H1 (cell line): ENCODE measurements around the gene ELMO1. TPM values are rescaled to one million over a fixed set of nuclear protein-coding genes. Genes with fewer than 3 reads are reported as not detected.

ENCODE experiments used
- CTCF ChIA-PET: fragments of 300-600 bp; sonication (Branson Sonifier 250); formaldehyde crosslinking; loops from one replicate; lab custom pipeline; 2021; ENCODE audit not compliant: partially characterized antibody; lab: Charles Lee
- POLR2A ChIA-PET: fragments of 300-600 bp; sonication (Branson Sonifier 250); formaldehyde crosslinking; loops from one replicate; lab custom pipeline; 2021; ENCODE audit warnings: inconsistent platforms; ENCODE audit not compliant: partially characterized antibody; lab: Charles Lee
- DNase-seq, 2 experiments: peaks; one replicate each; pipeline versions ENCODE4 v3.0.0 to v3.0.0-alpha.2; 2010 to 2022; ENCODE audit warnings: low spot score in 2 of 2, low read depth in 1 of 2, mixed read lengths in 1 of 2
- FAIRE-seq: peaks from 2 replicates; lab custom pipeline; 2011; peaks lifted over from hg19 to GRCh38; lab: Jason Lieb, UNC
- H2AFZ ChIP-seq: 2 replicates; pipeline ENCODE4 v1.8.1; 2012; ENCODE audit warnings: low read length, inconsistent platforms
- H2AK5ac ChIP-seq: 2 replicates; pipeline ENCODE4 v1.6.1; 2013; ENCODE audit warnings: low read depth, low read length
- H2BK120ac ChIP-seq: replicated peaks from 2 replicates; pipeline ENCODE3; 2013; ENCODE audit warnings: low read depth, low read length, inconsistent platforms
- H2BK12ac ChIP-seq: 2 replicates; pipeline ENCODE4 v1.6.1; 2013; ENCODE audit warnings: low read depth, low read length
- H2BK15ac ChIP-seq: 2 replicates; pipeline ENCODE4 v1.6.1; 2013; ENCODE audit warnings: low read length
- H2BK20ac ChIP-seq: 2 replicates; pipeline ENCODE4 v1.6.1; 2013; ENCODE audit warnings: low read length
- H2BK5ac ChIP-seq: 2 replicates; pipeline ENCODE4 v1.6.1; 2013; ENCODE audit warnings: low read depth, low read length
- H3K14ac ChIP-seq: 2 replicates; pipeline ENCODE4 v1.6.1; 2013; ENCODE audit warnings: inconsistent platforms; ENCODE audit not compliant: insufficient read length
- H3K18ac ChIP-seq: 2 replicates; pipeline ENCODE4 v1.6.1; 2013; ENCODE audit warnings: low read length; ENCODE audit errors: extremely low read depth
- H3K23ac ChIP-seq: 2 replicates; pipeline ENCODE4 v1.6.1; 2013; ENCODE audit warnings: inconsistent platforms; ENCODE audit not compliant: insufficient read length
- H3K23me2 ChIP-seq: 2 replicates; pipeline ENCODE4 v1.6.1; 2013; ENCODE audit warnings: low read depth, low read length
- H3K27ac ChIP-seq: 2 replicates; pipeline ENCODE4 v1.6.1; 2011; ENCODE audit warnings: low read depth, low read length, inconsistent platforms
- H3K27me3 ChIP-seq, 4 experiments: replicated peaks in 1 of 4; 1 replicate in 1 of 4; 2 replicates in 3 of 4; pipeline versions ENCODE4 v1.6.1 to v1.8.1; 2011 to 2013; ENCODE audit warnings: low read length in 3 of 4, mild to moderate bottlenecking in 3 of 4, inconsistent platforms in 2 of 4, mixed read lengths in 2 of 4, moderate library complexity in 1 of 4; ENCODE audit not compliant: control insufficient read depth in 3 of 4, insufficient read depth in 3 of 4; ENCODE audit errors: extremely low read depth in 1 of 4
- H3K36me3 ChIP-seq, 4 experiments: 2 replicates each; pipeline versions ENCODE4 v1.6.1 to v1.8.1; 2011 to 2013; ENCODE audit warnings: mild to moderate bottlenecking in 4 of 4, low read length in 3 of 4, moderate library complexity in 2 of 4, control low read depth in 1 of 4, inconsistent platforms in 1 of 4; ENCODE audit not compliant: insufficient read depth in 4 of 4, control insufficient read depth in 2 of 4
- H3K4ac ChIP-seq: replicated peaks from 2 replicates; pipeline ENCODE3; 2013; ENCODE audit warnings: low read length, low read depth, mixed read lengths, inconsistent platforms; ENCODE audit not compliant: insufficient read length
- H3K4me1 ChIP-seq, 4 experiments: replicated peaks in 1 of 4; 1 replicate in 1 of 4; 2 replicates in 3 of 4; pipeline versions ENCODE4 v1.6.1 to v1.8.1; 2011 to 2013; ENCODE audit warnings: low read length in 3 of 4, inconsistent platforms in 2 of 4, mixed read lengths in 1 of 4; ENCODE audit not compliant: insufficient read depth in 4 of 4, control insufficient read depth in 3 of 4
- H3K4me2 ChIP-seq, 2 experiments: 2 replicates each; pipeline versions ENCODE4 v1.6.1 to v1.8.1; 2011 to 2013; ENCODE audit warnings: low read depth in 2 of 2, low read length in 2 of 2, control low read depth in 1 of 2, inconsistent platforms in 1 of 2, mild to moderate bottlenecking in 1 of 2; ENCODE audit not compliant: insufficient read depth in 1 of 2
- H3K4me3 ChIP-seq, 4 experiments: fragments of 200-600, 300-600 bp in 1 of 4; sonication (generic), shearing (Covaris generic), sonication (Bioruptor Twin) in 1 of 4; 2 replicates each; pipeline versions ENCODE4 v1.5.1 to v1.8.1; 2011 to 2016; ENCODE audit warnings: low read length in 4 of 4, low read depth in 3 of 4, control low read depth in 2 of 4, inconsistent platforms in 2 of 4, mild to moderate bottlenecking in 2 of 4, mixed read lengths in 1 of 4, moderate library complexity in 1 of 4; ENCODE audit not compliant: insufficient read depth in 2 of 4; ENCODE audit errors: extremely low read depth in 1 of 4
- H3K56ac ChIP-seq: replicated peaks from 2 replicates; pipeline ENCODE3; 2013; ENCODE audit warnings: low read depth, mild to moderate bottlenecking, mixed read lengths, low read length, inconsistent platforms; ENCODE audit not compliant: insufficient read length
- H3K79me1 ChIP-seq: 2 replicates; pipeline ENCODE4 v1.6.1; 2013; ENCODE audit warnings: low read depth, low read length, control low read depth
- H3K79me2 ChIP-seq, 2 experiments: 2 replicates each; pipeline versions ENCODE4 v1.6.1 to v1.8.1; 2012 to 2013; ENCODE audit warnings: low read length in 2 of 2, mild to moderate bottlenecking in 2 of 2, inconsistent platforms in 1 of 2; ENCODE audit not compliant: insufficient read depth in 2 of 2, control insufficient read depth in 1 of 2
- H3K9ac ChIP-seq, 4 experiments: replicated peaks in 1 of 4; 1 replicate in 1 of 4; 2 replicates in 3 of 4; pipeline versions ENCODE4 v1.6.1 to v1.8.1; 2011 to 2013; ENCODE audit warnings: low read depth in 3 of 4, low read length in 3 of 4, control low read depth in 2 of 4, mild to moderate bottlenecking in 2 of 4, moderate library complexity in 2 of 4, inconsistent platforms in 1 of 4; ENCODE audit errors: extremely low read depth in 1 of 4
- H3K9me3 ChIP-seq, 2 experiments: 2 replicates each; pipeline versions ENCODE4 v1.6.1 to v1.8.1; 2012 to 2013; ENCODE audit warnings: mild to moderate bottlenecking in 2 of 2, moderate library complexity in 2 of 2, control low read depth in 1 of 2, inconsistent platforms in 1 of 2, low read depth in 1 of 2, low read length in 1 of 2, mixed read lengths in 1 of 2; ENCODE audit not compliant: insufficient read depth in 2 of 2
- H4K20me1 ChIP-seq, 2 experiments: replicated peaks in 1 of 2; 2 replicates each; pipeline versions ENCODE3 to v1.8.1; 2011 to 2013; ENCODE audit warnings: inconsistent platforms in 2 of 2, low read length in 2 of 2, mild to moderate bottlenecking in 1 of 2; ENCODE audit not compliant: insufficient read depth in 2 of 2, control insufficient read depth in 1 of 2
- H4K5ac ChIP-seq: 2 replicates; pipeline ENCODE4 v1.6.1; 2013; ENCODE audit warnings: low read length, low read depth, mixed read lengths, inconsistent platforms; ENCODE audit not compliant: insufficient read length
- H4K8ac ChIP-seq: 2 replicates; pipeline ENCODE4 v1.8.0; 2013; ENCODE audit warnings: mild to moderate bottlenecking, moderate library complexity, low read length, inconsistent platforms; ENCODE audit not compliant: insufficient read depth; ENCODE audit errors: extremely low read depth
- H4K91ac ChIP-seq: replicated peaks from 2 replicates; pipeline ENCODE3; 2013; ENCODE audit warnings: low read length, mixed read lengths, inconsistent platforms; ENCODE audit not compliant: insufficient read length
- BACH1 ChIP-seq: IDR thresholded peaks from 2 replicates; pipeline ENCODE4 v1.6.1; 2012; ENCODE audit warnings: low read length, improper control_type of control experiment
- BRCA1 ChIP-seq: IDR thresholded peaks from 2 replicates; pipeline ENCODE4 v1.6.1; 2012; ENCODE audit warnings: low read depth, low read length, improper control_type of control experiment
- CHD1 ChIP-seq: IDR thresholded peaks from 2 replicates; pipeline ENCODE4 v1.6.1; 2012; ENCODE audit warnings: low read depth, low read length, improper control_type of control experiment
- CREB1 ChIP-seq: IDR thresholded peaks from 2 replicates; pipeline ENCODE4 v1.6.1; 2012; ENCODE audit warnings: inconsistent platforms
- EP300 ChIP-seq, 2 experiments: IDR thresholded peaks; 1 replicate in 1 of 2; 2 replicates in 1 of 2; pipeline ENCODE4 v1.6.1; 2011 to 2012; ENCODE audit warnings: low read depth in 2 of 2, low read length in 2 of 2, mild to moderate bottlenecking in 2 of 2, borderline replicate concordance in 1 of 2, inconsistent platforms in 1 of 2, moderate library complexity in 1 of 2
- FOSL1 ChIP-seq: IDR thresholded peaks from 2 replicates; pipeline ENCODE4 v1.6.1; 2011; ENCODE audit warnings: mild to moderate bottlenecking, low read depth, low read length, moderate library complexity; ENCODE audit not compliant: insufficient read depth
- JUN ChIP-seq: IDR thresholded peaks from 2 replicates; pipeline ENCODE4 v1.6.1; 2011; ENCODE audit warnings: low read depth, mild to moderate bottlenecking, improper control_type of control experiment, low read length
- JUND ChIP-seq: IDR thresholded peaks from 2 replicates; pipeline ENCODE4 v1.6.1; 2011; ENCODE audit warnings: mild to moderate bottlenecking, improper control_type of control experiment, low read length
- KDM5A ChIP-seq: fragments of 200-600 bp; IDR thresholded peaks from 2 replicates; pipeline ENCODE4 v1.7.1; 2012; ENCODE audit warnings: mild to moderate bottlenecking, low read length, inconsistent platforms, mixed read lengths
- MAFK ChIP-seq: IDR thresholded peaks from 2 replicates; pipeline ENCODE4 v1.6.1; 2012; ENCODE audit warnings: low read depth, mild to moderate bottlenecking, improper control_type of control experiment, low read length
- POU5F1 ChIP-seq: IDR thresholded peaks from 2 replicates; pipeline ENCODE4 v1.6.1; 2011; ENCODE audit warnings: low read depth, mild to moderate bottlenecking, low read length, moderate library complexity
- RNF2 ChIP-seq: fragments of 200-900, 300-1000 bp; sonication (generic); IDR thresholded peaks from 2 replicates; pipeline ENCODE4 v1.7.1; 2016; ENCODE audit warnings: borderline replicate concordance, low read depth, mild to moderate bottlenecking, antibody characterized with exemption, low read length; ENCODE audit not compliant: poor library complexity, severe bottlenecking; ENCODE audit errors: missing control alignments
- SIX5 ChIP-seq: IDR thresholded peaks from 2 replicates; pipeline ENCODE4 v1.6.1; 2011; ENCODE audit warnings: mild to moderate bottlenecking, low read depth, low read length
- TCF12 ChIP-seq: IDR thresholded peaks from 2 replicates; pipeline ENCODE4 v1.6.1; 2011; ENCODE audit warnings: low read depth, mild to moderate bottlenecking, low read length
- ZNF274 ChIP-seq: IDR thresholded peaks from 2 replicates; pipeline ENCODE4 v1.7.0; 2012; ENCODE audit warnings: low read length, borderline replicate concordance; ENCODE audit errors: extremely low read depth
- WGBS, 2 experiments: shearing (Covaris generic) in 1 of 2; methylation state at CpG; one replicate each; pipeline versions ENCODE4 v1.1.6 to v1.1.7; 2013 to 2015; ENCODE audit warnings: low lambda C conversion rate in 2 of 2, mixed read lengths in 2 of 2, inconsistent platforms in 1 of 2, low coverage in 1 of 2, missing lambda C conversion rate in 1 of 2; ENCODE audit not compliant: insufficient replicate concordance in 2 of 2, insufficient coverage in 1 of 2, insufficient read length in 1 of 2; ENCODE audit errors: extremely low coverage in 1 of 2, missing lambda C conversion rate in 1 of 2; 5-methylcytosine and 5-hydroxymethylcytosine counted together
- polyA plus RNA-seq, 7 experiments: library from polyadenylated mRNA; depleted of rRNA in 3 of 7; stranded (reverse) in 5 of 7; unstranded in 2 of 7; fragments of >200 nt in 5 of 7; fragments of 200-250 nt in 2 of 7; gene quantifications; 1 replicate in 5 of 7; 2 replicates in 1 of 7; 4 replicates in 1 of 7; pipeline versions ENCODE4 v1.2.1 to v1.2.3, GENCODE V29; 2011 to 2013; ENCODE audit warnings: missing spikeins in 2 of 7, mixed read lengths in 2 of 7
- total RNA-seq: library from RNA; stranded (reverse); fragmentation: NEBNext Ultra II Directional; extraction: Animal tissue kit (Norgen Biotek cat#: 25700); gene quantifications from 2 replicates; pipeline ENCODE4 v1.2.1, GENCODE V29; 2021

Gene ELMO1
- total and polyA plus RNA-seq, 2 of the 8 experiments (the other 6 are each of a cell fraction or from before 2014, with no cell fraction given), result 18.4 to 21.0 TPM

GRCh38 chr7:36855330-36855729 lies 593.3 kb downstream of the ELMO1 start:
- H2BK15ac ChIP-seq, result no peak overlapping the region
- no peak for DNase-seq
- H3K27ac ChIP-seq, result no peak overlapping the region
- H3K4me1 ChIP-seq, result no peaks in the 10 kb centered on the region
- no peak overlapping the region for H2BK5ac ChIP-seq
- no peak overlapping the region for H3K4ac ChIP-seq
- no peaks in the 10 kb centered on the region for H3K79me2 ChIP-seq
- FAIRE-seq, result no peak
- H3K9me3 ChIP-seq, result no peaks in the 10 kb centered on the region
- H3K23ac ChIP-seq, result no peak overlapping the region
- H3K56ac ChIP-seq, result no peak overlapping the region
- no peak overlapping the region for H3K14ac ChIP-seq
- CTCF ChIA-PET, result interaction anchor here (1.2 to 1.8 kb wide), 4 partner anchors 9 to 24 kb away, joined by 3 to 4 read pairs (median 4); no protein-coding TSS in a partner anchor
- POLR2A ChIA-PET, result interaction anchor here (0.7 kb wide), 1 partner anchor 9 kb away, joined by 3 read pairs; no protein-coding TSS in a partner anchor
- H2AFZ ChIP-seq, result no peak overlapping the region
- H3K79me1 ChIP-seq, result no peaks in the 10 kb centered on the region
- no peak overlapping the region for H4K91ac ChIP-seq
- 91% methylated on average over 15 of the region's 15 CpGs; no CpG with 5 or more reads in 1 of the 2 experiments for WGBS, 2 experiments
- H3K4me2 ChIP-seq, result no peak overlapping the region
- no peak overlapping the region for H2BK20ac ChIP-seq
- H3K4me3 ChIP-seq, result no peak overlapping the region
- H4K8ac ChIP-seq, result no peak overlapping the region
- no peaks in the 10 kb centered on the region for H4K20me1 ChIP-seq
- H3K27me3 ChIP-seq, result no peaks in the 10 kb centered on the region
- H2BK120ac ChIP-seq, result no peak overlapping the region
- H2AK5ac ChIP-seq, result no peak overlapping the region
- H3K36me3 ChIP-seq, result no peaks in the 10 kb centered on the region; a peak in 1 of 8 replicates
- no peaks in the 10 kb centered on the region for H3K23me2 ChIP-seq
- no peak overlapping the region for H4K5ac ChIP-seq
- H2BK12ac ChIP-seq, result no peak overlapping the region
- no peak overlapping the region for H3K9ac ChIP-seq
- no peak overlapping the region for H3K18ac ChIP-seq
- no peak for TF ChIP-seq JUND
- TF ChIP-seq JUN, result no peak
- no peak for TF ChIP-seq ZNF274
- no peak for TF ChIP-seq CREB1
- TF ChIP-seq RNF2, result no peak
- TF ChIP-seq BACH1, result no peak
- no peak for TF ChIP-seq CHD1
- TF ChIP-seq BRCA1, result no peak
- no peak for TF ChIP-seq FOSL1
- TF ChIP-seq KDM5A, result no peak
- TF ChIP-seq TCF12, result no peak
- no peak for TF ChIP-seq POU5F1
- TF ChIP-seq MAFK, result no peak
- no peak for TF ChIP-seq EP300 (IDR thresholded peaks at IDR 0.05; ENCODE audit: borderline replicate concordance in 1 of 2, low read depth in 2 of 2, low read length in 2 of 2)
- no peak for TF ChIP-seq SIX5
